Naive thymus-derived CD8-positive, alpha-beta T cell (primary cell): ENCODE data around the gene VIT. TPM values are rescaled to one million over a fixed set of nuclear protein-coding genes. Genes with fewer than 3 reads are reported as not detected.

ENCODE experiments used
- ATAC-seq, 2 donors: fragments of 150-1000 bp; cut with Tn5 transposase in 1 of 2; sonication (Bioruptor Pico), chemical (Tn5 transposase) in 1 of 2; 1 replicate in 1 of 2; 2 replicates in 1 of 2; pipeline ENCODE4 v1.10.0; 2021; ENCODE audit warnings: mild to moderate bottlenecking in 2 of 2, moderate library complexity in 2 of 2
- POLR2A ChIA-PET: fragments of 350-600 bp; sonication (Branson Sonifier 250); formaldehyde crosslinking; loops from one replicate; lab custom pipeline; 2021; ENCODE audit warnings: antibody characterized with exemption; lab: Charles Lee
- DNase-seq, 10 donors: peaks; one replicate each; pipeline versions ENCODE4 v3.0.0 to v3.0.0-alpha.2; 2020 to 2022
- H3K27ac Mint-ChIP-seq, 10 donors: one replicate each; pipeline ENCODE4 v1.8.0; 2020 to 2022; ENCODE audit warnings: mild to moderate bottlenecking in 10 of 10, mixed read lengths in 10 of 10, moderate library complexity in 4 of 10, inconsistent platforms in 1 of 10
- H3K27me3 Mint-ChIP-seq, 5 donors: one replicate each; pipeline ENCODE4 v1.8.0; 2021 to 2022; ENCODE audit warnings: mixed read lengths in 5 of 5
- H3K36me3 Mint-ChIP-seq, 3 donors: one replicate each; pipeline ENCODE4 v1.8.0; 2020 to 2022; ENCODE audit warnings: mixed read lengths in 3 of 3, mild to moderate bottlenecking in 2 of 3, inconsistent platforms in 1 of 3
- H3K4me1 Mint-ChIP-seq, 4 donors: one replicate each; pipeline ENCODE4 v1.8.0; 2021 to 2022; ENCODE audit warnings: mixed read lengths in 4 of 4
- H3K4me3 Mint-ChIP-seq, 10 donors: one replicate each; pipeline ENCODE4 v1.8.0; 2020 to 2022; ENCODE audit warnings: mild to moderate bottlenecking in 10 of 10, mixed read lengths in 10 of 10, moderate library complexity in 6 of 10, inconsistent platforms in 1 of 10
- H3K9me3 Mint-ChIP-seq, 9 donors: one replicate each; pipeline ENCODE4 v1.8.0; 2020 to 2022; ENCODE audit warnings: mixed read lengths in 9 of 9, mild to moderate bottlenecking in 3 of 9, inconsistent platforms in 1 of 9, moderate library complexity in 1 of 9
- polyA plus RNA-seq, 3 donors: library from polyadenylated mRNA; unstranded; fragments of 300-500 nt; fragmentation: Illumina TruSeq; gene quantifications; one replicate each; pipeline ENCODE4 v1.2.3, GENCODE V29; 2021
- total RNA-seq, 8 experiments: library from RNA in 2 of 8; stranded (reverse) in 2 of 8; gene quantifications; one replicate each; pipeline ENCODE4 v1.2.3 and lab custom pipeline; 2021 to 2026

Gene VIT
- total and polyA plus RNA-seq, 5 experiments from 2014 or later, result 0.50 TPM; not detected in 4

DNA sequence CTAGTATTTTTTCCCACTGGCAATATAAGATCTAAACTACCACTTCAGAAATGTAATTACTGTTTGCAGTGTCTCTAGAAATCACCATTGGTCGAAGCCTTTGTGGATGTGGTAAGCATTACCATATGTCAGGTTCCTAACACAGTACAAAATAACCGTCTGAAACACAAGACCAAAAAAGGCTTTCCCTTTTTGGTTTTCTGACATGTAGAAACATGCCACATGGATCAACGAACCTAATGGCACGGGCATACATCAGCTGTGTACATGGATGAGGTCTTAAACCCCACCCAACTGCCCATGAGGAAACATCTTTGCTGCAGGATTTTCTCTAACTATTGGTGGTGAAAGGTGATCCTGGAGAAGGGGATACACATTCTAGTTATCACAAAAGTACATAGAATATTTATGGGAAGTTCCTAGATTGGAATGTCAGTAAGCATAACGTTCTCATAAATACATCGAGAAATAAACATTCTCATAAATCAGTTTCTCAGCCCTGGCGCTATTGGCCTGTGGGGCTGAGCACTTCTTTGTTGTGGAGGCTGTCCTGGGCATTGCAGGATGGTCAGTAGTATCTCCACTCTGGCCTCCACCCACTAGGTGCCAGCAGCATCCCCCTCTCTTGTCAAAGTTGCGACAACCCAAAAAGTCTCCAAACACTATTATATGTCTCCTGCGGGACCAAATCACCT is 9.0 kb downstream of the VIT start:
- no peak for ATAC-seq
- POLR2A ChIA-PET, result no interaction called here
- Mint-ChIP-seq H3K36me3 (no peaks in the 10 kb centered on the region), H3K4me1 (no peaks in the 10 kb centered on the region), H3K27me3 (peaks cover 1 to 10% (median 6%) of the 10 kb centered on the region in 5 donors), H3K27ac (no peak overlapping the region), H3K4me3 (no peak overlapping the region), H3K9me3 (peaks cover 0 to 4% (median 2%) of the 10 kb centered on the region in 9 donors)
- DNase-seq, result no peak

GRCh38 chr2:36706021-36706876 is 9.7 kb downstream of the VIT start:
- H3K9me3 Mint-ChIP-seq, result peaks cover 0 to 12% (median 6%) of the 10 kb centered on the region in 9 donors
- no peaks in the 10 kb centered on the region for H3K4me1 Mint-ChIP-seq
- no peak for DNase-seq
- H3K27me3 Mint-ChIP-seq, result peaks cover 1 to 12% (median 8%) of the 10 kb centered on the region in 5 donors
- POLR2A ChIA-PET, result no interaction called here
- peak overlapping the region in 1 of 10 donors; percentile 18 for H3K27ac Mint-ChIP-seq
- H3K4me3 Mint-ChIP-seq, result no peak overlapping the region
- ATAC-seq, result no peak
- peaks cover 0 to 4% (median 0%) of the 10 kb centered on the region in 3 donors for H3K36me3 Mint-ChIP-seq

DNA sequence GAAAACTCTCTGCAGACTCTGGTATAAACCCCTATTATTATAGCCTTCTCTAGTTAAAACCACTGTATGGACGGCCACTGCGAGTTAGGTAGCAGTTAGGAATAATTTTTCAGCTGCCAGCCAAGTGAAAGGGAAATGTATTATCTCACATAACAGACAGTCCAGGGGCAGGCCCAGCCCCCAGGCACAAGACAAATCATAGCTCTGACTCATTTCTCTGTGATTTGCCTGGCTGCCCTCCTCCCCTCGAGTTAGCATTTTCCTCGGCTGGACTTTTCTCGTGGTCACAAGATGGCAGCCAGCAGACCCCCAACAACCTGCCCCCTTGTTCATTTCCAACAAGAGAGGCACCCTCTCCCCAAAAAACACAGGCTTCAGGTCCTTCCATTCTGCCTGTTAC is 10.5 kb downstream of the VIT start:
- peaks cover 0 to 15% (median 6%) of the 10 kb centered on the region in 9 donors for H3K9me3 Mint-ChIP-seq
- no peak for DNase-seq
- POLR2A ChIA-PET, result no interaction called here
- no peaks in the 10 kb centered on the region for H3K4me1 Mint-ChIP-seq
- H3K36me3 Mint-ChIP-seq, result peaks cover 0 to 5% (median 0%) of the 10 kb centered on the region in 3 donors
- no peak overlapping the region for H3K27ac Mint-ChIP-seq
- peaks cover 1 to 12% (median 8%) of the 10 kb centered on the region in 5 donors for H3K27me3 Mint-ChIP-seq
- H3K4me3 Mint-ChIP-seq, result no peak overlapping the region
- ATAC-seq, result no peak

DNA sequence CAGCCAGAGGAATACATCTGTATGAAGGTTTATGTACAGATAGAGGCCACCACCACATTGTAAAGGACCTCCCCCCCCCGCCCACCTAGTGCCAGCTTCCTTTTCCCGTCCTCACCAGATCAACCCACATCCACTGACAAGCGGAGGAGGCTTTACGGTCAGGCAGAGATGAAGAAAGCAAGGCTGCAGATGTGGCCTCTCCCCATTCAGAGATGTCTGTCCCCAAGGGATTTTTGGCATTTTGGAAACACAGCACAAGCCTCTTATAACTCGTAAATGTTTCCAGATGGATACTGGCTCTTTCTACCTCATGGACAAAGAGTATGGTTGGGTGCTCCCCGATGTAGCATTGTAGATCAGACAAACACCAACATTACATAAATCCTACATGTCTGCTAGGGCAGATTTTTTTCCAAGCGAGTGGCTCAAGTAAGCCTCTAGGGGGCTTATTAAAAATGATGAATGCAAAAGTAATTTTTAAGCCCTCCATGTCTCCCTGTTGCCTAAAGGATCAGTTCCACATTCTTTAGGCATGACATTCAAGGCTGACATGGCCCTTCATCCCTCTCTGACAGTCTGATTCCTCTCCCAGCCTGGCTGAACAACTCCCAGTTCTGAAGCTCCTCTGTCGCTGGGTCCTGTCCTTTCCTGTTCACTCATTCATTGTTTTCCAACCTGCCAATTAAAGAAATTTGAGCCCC is 11.7 kb downstream of the VIT start:
- ATAC-seq, result no peak
- no peak overlapping the region for H3K27ac Mint-ChIP-seq
- H3K9me3 Mint-ChIP-seq, result peaks cover 0 to 15% (median 8%) of the 10 kb centered on the region in 9 donors
- no peak overlapping the region for H3K4me3 Mint-ChIP-seq
- H3K27me3 Mint-ChIP-seq, result peaks cover 1 to 14% (median 10%) of the 10 kb centered on the region in 5 donors
- no peak for DNase-seq
- no peaks in the 10 kb centered on the region for H3K4me1 Mint-ChIP-seq
- H3K36me3 Mint-ChIP-seq, result peaks cover 0 to 5% (median 0%) of the 10 kb centered on the region in 3 donors
- POLR2A ChIA-PET, result no interaction called here

DNA sequence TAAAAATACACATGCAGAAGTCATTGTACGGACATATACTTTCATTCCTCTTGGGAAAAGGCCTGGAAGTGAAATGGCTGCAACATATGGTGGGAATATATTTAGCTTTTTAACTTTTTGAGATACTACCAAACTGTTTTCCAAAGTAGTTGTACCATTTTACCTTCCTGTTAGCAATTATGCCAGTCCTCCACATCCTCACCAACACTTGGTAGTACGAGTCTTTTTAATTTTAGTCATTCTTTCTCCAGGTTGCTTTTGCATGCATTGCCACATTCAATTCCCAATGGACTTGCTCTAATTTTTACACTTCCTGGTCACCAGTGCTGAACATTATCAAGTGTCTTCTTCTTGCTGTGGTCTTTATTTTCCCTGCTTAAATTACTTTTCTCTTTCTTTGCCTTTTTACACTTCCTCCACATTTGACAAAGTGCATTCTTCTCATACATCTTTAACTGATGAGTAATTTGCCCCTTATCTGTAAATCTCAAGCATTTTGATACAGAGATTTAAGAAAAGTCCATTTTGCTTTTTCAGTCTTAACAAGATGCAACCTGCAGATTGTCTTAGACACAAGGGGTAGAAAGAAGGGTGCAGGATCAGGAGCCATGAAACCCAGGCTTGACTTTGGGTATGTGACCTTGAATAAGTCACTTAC is 14.5 kb downstream of the VIT start:
- Mint-ChIP-seq H3K36me3 (peaks cover 0 to 5% (median 0%) of the 10 kb centered on the region in 3 donors), H3K27ac (no peak overlapping the region), H3K27me3 (peaks cover 3 to 18% (median 10%) of the 10 kb centered on the region in 5 donors), H3K4me1 (no peaks in the 10 kb centered on the region), H3K4me3 (no peak overlapping the region), H3K9me3 (peaks cover 0 to 15% (median 8%) of the 10 kb centered on the region in 9 donors)
- ATAC-seq (no peak), DNase-seq (no peak)
- POLR2A ChIA-PET, result no interaction called here

DNA sequence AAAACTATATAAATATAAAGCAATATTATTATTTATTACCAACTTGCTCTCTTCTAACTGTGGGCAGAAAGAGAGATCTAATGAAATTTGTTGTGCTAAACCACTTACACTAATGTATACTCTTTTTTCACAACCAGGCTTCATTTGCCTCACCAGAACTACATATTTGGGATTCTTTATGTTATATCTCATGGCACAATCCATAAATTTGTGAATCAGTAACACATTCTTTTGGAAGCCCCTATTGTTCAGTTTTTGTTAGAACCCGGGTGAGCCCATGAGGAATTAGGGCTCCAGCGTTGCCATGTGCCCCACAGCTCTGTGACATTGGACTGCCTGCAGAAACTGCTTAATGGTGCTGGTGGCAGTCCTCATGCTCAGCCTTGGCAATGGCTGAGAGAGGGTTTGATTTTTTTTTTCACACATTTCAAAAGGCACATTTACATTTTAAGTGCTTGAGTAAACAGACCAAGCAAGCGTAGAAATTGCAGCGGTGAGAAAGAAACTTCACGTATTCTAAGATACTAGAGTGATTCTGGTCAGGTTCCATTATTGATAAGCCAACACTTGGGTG is 15.3 kb downstream of the VIT start:
- Mint-ChIP-seq H3K27me3 (peaks cover 3 to 18% (median 10%) of the 10 kb centered on the region in 5 donors), H3K4me1 (no peaks in the 10 kb centered on the region), H3K9me3 (peaks cover 0 to 15% (median 8%) of the 10 kb centered on the region in 9 donors), H3K4me3 (no peak overlapping the region), H3K27ac (no peak overlapping the region), H3K36me3 (peaks cover 0 to 5% (median 0%) of the 10 kb centered on the region in 3 donors)
- ATAC-seq (no peak), DNase-seq (no peak)
- POLR2A ChIA-PET, result no interaction called here

GRCh38 chr2:36713310-36713709 is 16.8 kb downstream of the VIT start:
- no peak overlapping the region for H3K4me3 Mint-ChIP-seq
- POLR2A ChIA-PET, result no interaction called here
- peaks cover 0 to 3% (median 0%) of the 10 kb centered on the region in 4 donors for H3K4me1 Mint-ChIP-seq
- H3K9me3 Mint-ChIP-seq, result peaks cover 0 to 15% (median 8%) of the 10 kb centered on the region in 9 donors
- DNase-seq, result no peak
- ATAC-seq, result no peak
- H3K36me3 Mint-ChIP-seq, result peaks cover 0 to 5% (median 0%) of the 10 kb centered on the region in 3 donors
- H3K27me3 Mint-ChIP-seq, result peaks cover 0 to 21% (median 7%) of the 10 kb centered on the region in 5 donors
- H3K27ac Mint-ChIP-seq, result no peak overlapping the region

DNA sequence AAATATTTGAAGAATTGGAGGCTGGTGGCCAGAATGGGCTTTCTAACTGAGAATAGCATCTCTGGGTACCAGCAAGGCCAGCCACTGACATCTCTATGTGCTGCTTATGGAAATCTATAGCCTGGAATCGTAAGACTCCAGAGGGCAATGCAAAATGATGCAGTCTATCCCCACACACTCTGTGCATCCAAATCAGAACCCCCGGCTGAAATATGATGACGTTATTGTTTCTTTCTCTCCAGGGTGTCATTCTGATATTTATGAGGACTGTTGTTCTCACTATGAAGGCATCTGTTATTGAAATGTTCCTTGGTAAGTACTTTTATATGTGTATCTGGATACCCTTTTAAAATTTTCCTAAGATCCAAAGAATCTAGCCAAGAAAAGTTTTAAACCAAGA is 19.6 kb downstream of the VIT start:
- DNase-seq (no peak), ATAC-seq (no peak)
- Mint-ChIP-seq H3K9me3 (peaks cover under 1 to 8% (median 3%) of the 10 kb centered on the region in 9 donors), H3K27ac (no peak overlapping the region), H3K4me3 (no peak overlapping the region), H3K27me3 (peaks cover 0 to 15% (median 2%) of the 10 kb centered on the region in 5 donors), H3K4me1 (peaks cover 0 to 3% (median 0%) of the 10 kb centered on the region in 4 donors), H3K36me3 (peaks cover 0 to 2% (median 0%) of the 10 kb centered on the region in 3 donors)
- POLR2A ChIA-PET, result no interaction called here

DNA sequence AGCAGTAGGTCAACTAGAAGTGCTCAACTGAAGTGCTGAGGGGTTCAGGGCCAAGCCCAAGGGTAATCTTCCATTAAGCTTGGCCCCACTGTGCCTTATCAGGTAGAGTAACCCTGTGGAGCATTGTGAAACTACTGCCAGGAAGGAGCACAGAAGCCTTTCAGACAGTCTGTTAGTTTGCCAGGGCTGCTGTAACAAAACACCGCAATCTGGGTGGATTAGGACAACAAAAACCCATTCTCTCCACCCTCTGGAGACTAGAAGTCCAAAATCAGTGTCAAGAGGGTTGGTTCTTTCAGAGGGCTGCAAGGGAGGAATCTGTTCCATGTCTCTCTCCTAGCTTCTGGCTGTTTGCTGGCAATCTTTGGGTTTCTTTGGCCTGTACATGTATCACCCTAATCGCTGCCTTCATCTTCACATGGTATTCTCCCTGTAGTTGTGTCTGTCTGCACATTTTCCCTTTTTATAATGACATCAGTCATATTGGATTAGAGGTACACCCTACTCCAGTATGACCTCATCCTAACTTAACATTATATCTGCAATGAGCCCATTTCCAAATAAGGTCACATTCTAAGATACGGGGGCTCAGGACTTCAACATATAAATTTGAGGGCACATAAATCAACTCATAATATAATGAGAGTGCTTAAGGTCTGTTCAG is 21.2 kb downstream of the VIT start:
- DNase-seq, result no peak
- ATAC-seq, result no peak
- POLR2A ChIA-PET, result no interaction called here
- no peak overlapping the region for H3K27ac Mint-ChIP-seq
- H3K36me3 Mint-ChIP-seq, result no peaks in the 10 kb centered on the region
- peaks cover 0 to 7% (median 0%) of the 10 kb centered on the region in 9 donors for H3K9me3 Mint-ChIP-seq
- peaks cover 0 to 18% (median 1%) of the 10 kb centered on the region in 5 donors for H3K27me3 Mint-ChIP-seq
- peaks cover 0 to 3% (median 0%) of the 10 kb centered on the region in 4 donors for H3K4me1 Mint-ChIP-seq
- no peak overlapping the region for H3K4me3 Mint-ChIP-seq

- no peak overlapping the region for H3K27ac Mint-ChIP-seq
- DNase-seq, result no peak
- POLR2A ChIA-PET, result no interaction called here
- no peaks in the 10 kb centered on the region for H3K4me1 Mint-ChIP-seq
- peaks cover 0 to 7% (median 4%) of the 10 kb centered on the region in 5 donors for H3K27me3 Mint-ChIP-seq
- H3K36me3 Mint-ChIP-seq, result no peaks in the 10 kb centered on the region
- no peak overlapping the region for H3K4me3 Mint-ChIP-seq
- no peak for ATAC-seq
- peaks cover 0 to 5% (median 0%) of the 10 kb centered on the region in 9 donors for H3K9me3 Mint-ChIP-seq
Observed at GRCh38 chr2:36727550-36727949, 31.0 kb downstream of the VIT start.

- POLR2A ChIA-PET, result no interaction called here
- peaks cover 0 to 5% (median 0%) of the 10 kb centered on the region in 9 donors for H3K9me3 Mint-ChIP-seq
- H3K4me3 Mint-ChIP-seq, result no peak overlapping the region
- no peaks in the 10 kb centered on the region for H3K36me3 Mint-ChIP-seq
- H3K27me3 Mint-ChIP-seq, result peaks cover 0 to 13% (median 5%) of the 10 kb centered on the region in 5 donors
- ATAC-seq, result no peak
- H3K27ac Mint-ChIP-seq, result no peak overlapping the region
- no peaks in the 10 kb centered on the region for H3K4me1 Mint-ChIP-seq
- no peak for DNase-seq
Observed at GRCh38 chr2:36729067-36729466, 32.6 kb downstream of the VIT start.
